PC-9 (cell line): ENCODE data around the gene AKAP6.

Experiments used
- CTCF ChIP-seq: fragments of 200-600 bp; sonication (generic); conservative IDR thresholded peaks from 2 replicates; pipeline ENCODE4 v1.6.1; 2017; ENCODE audit warnings: mixed run types, antibody characterized with exemption, mild to moderate bottlenecking, moderate library complexity
- EZH2 ChIP-seq: fragments of 200-600 bp; sonication (generic); IDR thresholded peaks from 2 replicates; pipeline ENCODE4 v1.8.0; 2017; ENCODE audit warnings: antibody characterized with exemption, low read depth

DNA sequence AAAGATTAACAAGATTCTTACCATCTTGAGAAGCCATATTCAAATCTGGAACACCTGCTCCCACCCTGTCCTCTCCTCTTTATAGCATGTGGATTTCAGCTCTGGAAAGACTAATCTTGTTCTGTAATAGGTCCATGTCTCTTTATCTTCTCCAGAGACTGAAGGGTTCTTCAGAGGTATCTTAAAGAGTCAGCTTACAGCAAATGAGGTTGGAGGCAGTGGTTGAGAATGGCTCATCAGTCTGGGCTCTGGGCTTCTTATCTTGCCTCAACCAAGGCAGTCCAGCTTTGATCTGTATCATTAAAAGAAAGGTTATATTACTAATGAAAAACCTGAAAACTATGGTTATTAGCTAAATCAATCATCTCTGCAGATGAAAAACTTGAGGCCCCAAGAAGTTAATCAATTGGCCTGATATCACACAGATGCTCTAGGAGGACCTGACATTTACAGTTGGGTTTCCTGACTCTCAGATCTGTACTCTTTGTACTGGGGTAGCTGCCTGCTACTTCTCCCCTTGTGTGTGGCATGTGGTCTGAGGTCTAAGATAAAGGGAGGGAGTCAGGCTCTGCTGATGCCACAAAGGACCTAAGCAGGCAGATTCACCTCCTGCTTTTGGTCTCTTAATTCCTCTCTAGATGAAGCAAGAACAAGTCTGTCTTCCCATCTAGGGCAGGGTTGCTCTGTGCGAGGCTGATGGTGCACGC, 1.7 kb upstream of the AKAP6 start:
- TF ChIP-seq CTCF (no peak), EZH2 (no peak)
